AG04449 (cell line): ENCODE measurements around the gene TSLP.

Source experiments
- CTCF ChIA-PET: fragments of 350-600 bp; formaldehyde crosslinking; extraction: SDS; loops from one replicate; lab custom pipeline; 2021; ENCODE audit warnings: antibody characterized with exemption; lab: Yijun Ruan, JAX
- POLR2A ChIA-PET: fragments of 400-600, 350-600 bp; formaldehyde crosslinking; extraction: SDS; loops from one replicate; lab custom pipeline; 2020; ENCODE audit warnings: antibody characterized with exemption, inconsistent platforms; lab: Yijun Ruan, JAX
- DNase-seq: peaks from one replicate; pipeline ENCODE4 v3.0.0-alpha.2; 2010; ENCODE audit warnings: low read depth, low spot score
- H3K4me3 ChIP-seq: 2 replicates; pipeline ENCODE4 v1.5.1; 2011; ENCODE audit warnings: low read depth, mild to moderate bottlenecking, control low read depth, low read length
- TF ChIP-seq, protein P1 (sequence below): IDR thresholded peaks from one replicate; pipeline ENCODE4 v1.5.1; 2011; ENCODE audit warnings: mild to moderate bottlenecking, moderate library complexity, low read length, control low read depth, inconsistent platforms; ENCODE audit not compliant: insufficient read depth; ENCODE audit errors: missing control alignments

Gene TSLP

DNA sequence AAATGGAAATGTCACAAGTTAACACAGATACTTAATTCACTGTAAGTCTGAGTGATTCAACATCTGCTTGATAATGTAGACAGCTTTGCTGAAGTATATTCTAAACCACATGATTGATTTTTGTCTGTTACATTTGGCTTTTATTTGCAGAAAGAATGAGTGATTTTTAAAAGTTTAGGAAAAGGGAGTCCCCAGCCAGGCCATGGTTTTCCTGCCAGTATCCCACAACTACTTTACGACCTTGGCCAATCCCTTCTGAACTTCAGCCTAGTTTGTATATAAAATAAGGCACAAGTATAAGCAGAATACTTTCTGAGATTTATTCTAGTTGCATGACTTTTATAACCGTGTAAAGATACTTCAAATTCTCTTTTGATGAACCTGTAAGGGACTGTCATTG is 47.7 kb downstream of the TSLP start:
- POLR2A ChIA-PET, result no interaction called here
- CTCF ChIA-PET, result no interaction called here
- H3K4me3 ChIP-seq, result no peak overlapping the region

DNA sequence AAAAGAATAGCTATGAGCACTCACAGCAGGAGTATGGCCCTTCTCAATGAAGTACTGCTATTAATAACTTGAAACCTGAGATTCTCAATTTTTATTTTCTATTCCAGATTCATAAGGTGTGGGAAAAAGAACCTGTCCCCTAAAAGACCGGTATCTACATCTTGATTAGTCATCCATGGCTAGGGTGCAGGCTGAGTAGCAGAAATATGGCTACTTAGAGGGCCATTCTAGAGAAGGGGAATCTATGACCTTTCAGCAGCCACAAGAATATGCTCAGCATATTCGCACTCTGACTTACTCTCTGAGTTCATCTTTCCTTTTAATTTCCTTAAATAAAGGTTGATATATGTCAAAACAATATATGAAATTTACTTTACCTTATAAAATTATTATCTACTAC is 48.3 kb downstream of the TSLP start:
- DNase-seq, result no peak
- H3K4me3 ChIP-seq, result no peak overlapping the region
- CTCF ChIA-PET, result no interaction called here
- POLR2A ChIA-PET, result no interaction called here
- TF ChIP-seq, protein P1, sequence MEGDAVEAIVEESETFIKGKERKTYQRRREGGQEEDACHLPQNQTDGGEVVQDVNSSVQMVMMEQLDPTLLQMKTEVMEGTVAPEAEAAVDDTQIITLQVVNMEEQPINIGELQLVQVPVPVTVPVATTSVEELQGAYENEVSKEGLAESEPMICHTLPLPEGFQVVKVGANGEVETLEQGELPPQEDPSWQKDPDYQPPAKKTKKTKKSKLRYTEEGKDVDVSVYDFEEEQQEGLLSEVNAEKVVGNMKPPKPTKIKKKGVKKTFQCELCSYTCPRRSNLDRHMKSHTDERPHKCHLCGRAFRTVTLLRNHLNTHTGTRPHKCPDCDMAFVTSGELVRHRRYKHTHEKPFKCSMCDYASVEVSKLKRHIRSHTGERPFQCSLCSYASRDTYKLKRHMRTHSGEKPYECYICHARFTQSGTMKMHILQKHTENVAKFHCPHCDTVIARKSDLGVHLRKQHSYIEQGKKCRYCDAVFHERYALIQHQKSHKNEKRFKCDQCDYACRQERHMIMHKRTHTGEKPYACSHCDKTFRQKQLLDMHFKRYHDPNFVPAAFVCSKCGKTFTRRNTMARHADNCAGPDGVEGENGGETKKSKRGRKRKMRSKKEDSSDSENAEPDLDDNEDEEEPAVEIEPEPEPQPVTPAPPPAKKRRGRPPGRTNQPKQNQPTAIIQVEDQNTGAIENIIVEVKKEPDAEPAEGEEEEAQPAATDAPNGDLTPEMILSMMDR, result no peak

More for the DNA sequence above, 47.7 kb downstream of the TSLP start:
- no peak for DNase-seq
- TF ChIP-seq, protein P1, result no peak

DNA sequence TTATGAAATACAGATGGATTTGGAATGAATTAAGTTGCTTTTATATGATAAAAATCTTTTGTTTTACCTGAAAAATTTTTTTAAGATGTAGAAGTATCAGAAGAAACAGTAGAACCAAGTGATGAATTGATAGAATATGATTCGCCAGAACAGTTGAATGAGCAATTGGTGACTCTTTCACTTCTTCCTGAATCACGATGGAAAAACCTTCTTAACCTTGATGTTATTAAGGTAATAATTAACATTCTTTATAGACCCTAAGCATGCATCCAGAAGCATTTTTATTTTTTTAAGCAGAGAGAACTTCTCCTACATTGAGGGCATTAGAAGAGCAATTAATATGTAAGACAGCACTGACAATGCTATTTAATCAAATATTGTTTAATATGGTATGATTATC is 49.4 kb downstream of the TSLP start:
- TF ChIP-seq, protein P1, result no peak
- no peak overlapping the region for H3K4me3 ChIP-seq
- no peak for DNase-seq
- ChIA-PET POLR2A (no interaction called here), CTCF (no interaction called here)

DNA sequence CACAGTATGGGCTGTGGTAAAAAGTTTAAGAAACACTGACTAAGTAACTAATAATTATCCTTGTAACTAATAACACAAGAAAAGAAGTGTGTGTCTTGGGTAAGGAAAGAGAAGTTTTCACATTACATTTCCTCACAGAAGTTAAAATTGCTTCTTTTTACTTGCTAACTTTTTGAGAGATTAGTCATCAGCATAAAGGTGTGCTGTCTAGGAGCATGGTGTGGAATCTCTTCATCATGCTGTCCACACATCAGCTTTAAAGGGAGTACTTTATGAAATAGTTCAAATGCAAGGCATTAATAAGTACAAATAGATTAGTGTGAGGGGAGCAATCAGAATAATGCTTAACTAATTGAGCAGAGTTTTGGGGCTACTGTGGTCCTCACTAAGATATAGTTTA is 50.4 kb downstream of the TSLP start:
- ChIA-PET POLR2A (no interaction called here), CTCF (interaction anchor here (1.2 kb wide), 1 partner anchor 14 kb away, joined by 3 read pairs; no protein-coding TSS in a partner anchor)
- TF ChIP-seq, protein P1, result no peak
- DNase-seq, result no peak
- no peak overlapping the region for H3K4me3 ChIP-seq

DNA sequence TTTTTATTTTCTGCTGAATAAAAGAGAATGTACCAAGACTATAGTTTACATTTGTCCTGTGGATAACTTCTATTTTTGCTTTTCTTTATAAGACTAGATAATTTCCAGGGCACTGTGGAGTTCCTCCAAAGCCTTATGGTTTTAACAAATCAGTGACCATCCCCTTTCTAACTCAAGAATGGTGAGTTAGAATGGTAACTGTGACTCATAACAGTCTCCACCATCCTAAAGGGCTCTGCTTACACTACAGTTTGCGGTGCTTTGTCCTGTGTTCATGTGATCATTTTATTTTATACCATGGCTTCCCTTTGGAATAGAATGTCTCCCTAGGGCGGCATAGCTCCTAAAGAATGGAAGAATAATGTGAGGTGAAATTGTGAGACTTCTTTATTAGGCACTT is 50.9 kb downstream of the TSLP start:
- ChIA-PET POLR2A (no interaction called here), CTCF (interaction anchor here (1.2 kb wide), 1 partner anchor 13 kb away, joined by 3 read pairs; no protein-coding TSS in a partner anchor)
- no peak for DNase-seq
- no peak overlapping the region for H3K4me3 ChIP-seq
- TF ChIP-seq, protein P1, result no peak

DNA sequence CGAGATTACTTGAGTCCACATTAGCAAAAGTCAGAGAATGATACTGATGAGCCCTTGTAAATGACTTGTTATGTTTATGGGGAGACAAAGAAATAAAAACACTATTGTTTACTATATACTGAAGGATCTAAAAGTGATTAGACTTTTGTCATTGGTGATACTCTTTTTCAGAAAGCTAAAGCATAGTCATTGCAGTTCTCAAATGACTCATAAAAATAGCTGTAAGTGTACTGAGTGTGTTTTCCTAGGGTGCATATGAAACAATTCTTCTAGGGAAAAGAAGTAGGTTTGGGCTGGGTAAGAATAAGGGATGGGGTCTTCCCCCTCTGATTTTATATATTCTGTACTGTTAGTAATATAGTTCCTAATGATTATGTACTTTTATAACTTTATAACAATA is 53.3 kb downstream of the TSLP start:
- CTCF ChIA-PET, result no interaction called here
- TF ChIP-seq, protein P1, result no peak
- no peak overlapping the region for H3K4me3 ChIP-seq
- DNase-seq, result no peak
- POLR2A ChIA-PET, result no interaction called here
